Activated T-helper 1 cell treated with anti-CD3 and anti-CD28 coated beads, Interleukin-2, amount 50 U/mL, for 16 hours (primary cell): ENCODE results near the gene SFN.
"Not testable (repeated sequence)": the region's sequence is repeated elsewhere in the genome, so short reads cannot be mapped to it uniquely, and the experiment has no call there.

Source experiments
- DNase-seq, 2 donors: peaks; one replicate each; pipeline ENCODE4 v3.0.0-alpha.2; 2020; ENCODE audit warnings: low read depth in 1 of 2, low spot score in 1 of 2

The SFN gene

DNA sequence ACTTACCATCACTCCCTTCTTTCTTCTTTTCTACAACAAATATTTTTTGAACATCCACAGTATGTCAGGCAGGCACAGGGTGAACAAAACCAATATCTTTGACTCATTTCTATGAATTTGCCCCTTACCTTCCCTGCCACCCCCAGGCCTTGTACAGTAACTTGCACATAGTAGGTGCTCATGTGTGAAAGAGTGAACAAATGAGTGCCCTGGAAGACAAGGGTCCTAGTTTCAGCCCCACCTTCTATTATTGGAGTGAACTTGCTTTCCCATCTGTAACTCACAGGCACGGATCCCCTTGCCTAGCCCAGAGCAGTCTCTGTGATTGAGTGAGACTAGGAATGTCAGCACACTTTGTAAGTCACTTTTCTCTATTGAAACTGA lies 23.6 kb upstream of the SFN start:
- DNase-seq, result no peak

DNA sequence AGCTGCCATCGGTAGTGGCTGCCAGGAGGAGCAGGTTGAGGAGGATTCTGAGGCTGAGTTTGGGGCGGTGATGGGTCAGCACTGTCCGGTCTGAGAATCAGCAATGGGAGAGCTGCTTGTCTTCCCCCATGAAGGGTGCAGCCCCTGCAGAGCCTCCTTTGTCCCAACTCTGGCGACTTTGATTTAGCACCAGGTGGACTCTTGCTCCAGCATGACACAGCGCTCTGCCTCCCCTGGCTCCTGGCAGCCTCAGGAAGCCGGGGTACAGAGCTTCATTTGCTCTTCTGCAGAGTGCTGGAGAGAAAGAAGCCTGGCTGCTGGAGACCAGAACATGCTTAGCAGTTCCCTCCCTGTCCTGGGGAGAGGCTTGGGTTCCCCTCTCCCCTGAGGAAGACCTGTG lies 23.2 kb upstream of the SFN start:
- DNase-seq, result no peak

- no peak for DNase-seq
These were observed 18.3 kb upstream of the SFN start for GRCh38 chr1:26844424-26845196.

GRCh38 chr1:26847826-26848225 lies 15.1 kb upstream of the SFN start:
- DNase-seq, result not testable (repeated sequence)

DNA sequence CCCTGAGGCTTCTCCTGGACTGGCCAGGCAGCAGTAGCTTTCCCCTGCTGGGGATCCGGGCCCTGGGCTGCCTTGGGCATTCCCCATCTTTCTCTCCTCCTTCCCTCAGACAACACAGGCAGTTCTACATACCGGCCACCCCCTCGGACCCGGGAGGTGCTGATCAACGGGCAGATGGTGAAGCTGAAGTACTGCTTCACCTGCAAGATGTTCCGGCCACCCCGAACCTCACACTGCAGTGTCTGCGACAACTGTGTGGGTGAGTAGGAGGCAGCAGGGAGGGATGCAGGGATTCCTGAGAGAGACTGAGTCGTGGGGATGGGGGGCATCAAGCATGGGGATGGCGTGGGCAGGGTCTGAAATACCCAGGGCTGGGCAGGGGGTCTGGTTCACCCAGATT lies 14.4 kb upstream of the SFN start:
- DNase-seq, result no peak

DNA sequence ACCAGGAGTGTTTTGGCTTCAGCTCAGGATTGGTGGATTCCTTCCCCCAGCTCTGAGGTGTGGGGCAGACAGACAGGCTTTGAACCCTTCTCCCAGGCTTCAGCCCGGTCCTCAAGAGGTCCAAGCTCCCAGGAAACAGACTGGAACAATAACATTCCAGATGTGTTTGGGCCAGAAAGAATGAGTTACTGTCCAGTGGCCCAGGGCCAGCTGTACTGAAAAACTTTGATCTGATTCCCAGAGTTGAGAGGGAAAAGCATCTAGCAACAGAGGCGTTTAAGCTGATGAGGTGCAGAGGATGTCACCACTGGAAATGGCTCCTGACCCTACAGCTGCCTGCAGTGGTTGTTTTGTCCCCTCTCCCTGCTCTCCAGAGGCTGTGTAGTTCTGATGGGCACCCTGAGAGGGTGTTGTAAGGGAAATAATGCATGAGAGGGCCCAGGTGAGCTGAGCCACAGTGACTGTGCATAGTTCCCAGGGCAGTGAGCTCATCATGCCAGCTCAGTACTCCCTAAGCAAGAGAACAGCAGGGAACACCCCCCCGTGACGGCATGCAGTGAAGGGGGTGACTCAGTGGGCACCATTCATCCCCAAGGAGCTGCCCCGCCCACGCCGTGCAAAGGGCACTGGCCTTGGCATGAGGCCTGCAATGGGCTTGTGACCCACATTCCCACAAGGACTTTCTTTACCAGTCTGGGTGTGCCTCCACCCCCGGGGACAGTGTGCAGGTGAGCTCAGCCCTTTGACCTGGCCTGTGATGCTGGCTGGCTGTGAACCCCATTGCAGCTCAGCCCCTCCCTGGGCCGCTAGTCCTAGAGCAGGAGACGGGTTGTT lies 13.8 kb upstream of the SFN start:
- no peak for DNase-seq

GRCh38 chr1:26851106-26851684 lies 11.8 kb upstream of the SFN start:
- no peak for DNase-seq

GRCh38 chr1:26852701-26853100 lies 10.2 kb upstream of the SFN start:
- DNase-seq, result no peak

DNA sequence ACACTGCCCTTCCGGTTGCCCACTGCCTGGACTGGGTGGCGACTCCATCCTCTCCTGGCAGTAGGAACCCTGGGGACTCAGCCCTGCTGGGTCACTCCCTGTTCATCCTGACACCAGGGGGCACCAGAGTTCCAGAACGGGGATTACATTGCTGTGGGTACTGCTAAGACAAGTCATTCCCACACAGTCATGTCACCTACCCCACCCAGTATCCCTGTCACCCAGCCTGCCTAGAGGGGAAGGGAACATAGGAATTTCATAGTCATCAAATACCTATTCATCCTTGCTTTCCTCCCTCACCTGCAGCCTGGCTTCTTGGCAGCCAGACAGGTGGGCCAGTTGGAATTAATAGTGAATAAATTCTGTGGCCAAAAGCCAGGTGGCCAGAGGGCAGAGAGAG lies 9.8 kb upstream of the SFN start:
- DNase-seq, result peak; percentile 57 to 75

DNA sequence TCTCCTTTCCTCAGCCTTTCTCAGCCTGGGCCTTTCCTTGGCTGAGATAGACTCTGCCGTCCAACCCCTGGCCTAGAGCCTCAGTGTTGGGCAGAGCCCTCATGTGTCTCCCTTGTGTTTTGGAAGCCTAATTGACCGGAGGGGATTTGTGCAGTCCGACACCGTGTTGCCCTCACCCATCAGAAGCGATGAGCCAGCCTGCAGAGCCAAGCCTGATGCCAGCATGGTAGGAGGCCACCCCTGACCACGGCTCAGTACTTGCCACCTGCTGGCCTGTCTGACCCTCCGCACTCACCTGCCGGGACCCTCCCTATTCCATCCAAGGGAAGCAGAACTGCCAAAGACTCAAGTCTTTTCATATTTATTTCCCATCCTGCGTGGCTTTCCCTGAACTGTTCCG lies 9.3 kb upstream of the SFN start:
- no peak for DNase-seq

DNA sequence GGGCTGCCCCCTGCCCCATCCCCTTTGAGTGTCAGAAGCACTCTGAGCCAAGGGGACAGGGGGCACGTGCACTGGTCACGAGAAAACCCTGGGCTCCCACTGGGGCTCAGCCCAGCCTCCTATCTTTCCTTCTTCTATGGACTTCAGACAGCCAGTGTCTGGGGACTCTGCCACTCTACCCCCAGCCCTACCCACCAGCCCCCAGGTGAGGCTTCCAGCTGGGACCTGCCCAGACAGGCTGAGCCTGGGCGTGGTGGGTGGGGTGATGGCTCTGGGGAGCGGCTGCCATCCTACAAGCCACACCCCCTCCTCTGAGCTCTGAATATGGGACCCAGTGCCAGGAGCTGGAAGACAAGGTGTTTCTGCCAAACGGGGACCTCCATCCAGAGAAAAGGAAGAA lies 8.0 kb upstream of the SFN start:
- DNase-seq, result no peak

DNA sequence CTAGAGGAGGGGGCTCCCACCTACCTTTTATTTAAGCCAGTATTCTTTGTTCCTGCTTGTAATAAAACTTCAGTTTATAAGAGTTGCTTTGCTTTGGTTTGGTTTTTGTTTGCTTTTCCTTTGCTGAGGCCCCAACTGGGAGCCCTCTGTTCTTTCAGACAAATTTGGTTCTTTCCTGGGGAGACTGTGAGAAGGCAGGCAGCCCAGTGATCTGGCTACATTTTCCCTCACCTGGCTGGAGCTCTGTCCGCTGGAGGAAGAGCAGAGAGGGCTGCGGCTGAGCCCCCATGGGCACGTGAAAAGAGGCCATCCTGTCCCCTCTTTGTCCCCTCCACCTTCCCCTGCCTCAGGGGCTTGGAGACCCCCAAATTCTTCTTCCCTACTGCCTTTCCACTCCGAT lies 7.3 kb upstream of the SFN start:
- DNase-seq, result no peak

- no peak for DNase-seq
These were observed 6.8 kb upstream of the SFN start for GRCh38 chr1:26856181-26856580.

DNA sequence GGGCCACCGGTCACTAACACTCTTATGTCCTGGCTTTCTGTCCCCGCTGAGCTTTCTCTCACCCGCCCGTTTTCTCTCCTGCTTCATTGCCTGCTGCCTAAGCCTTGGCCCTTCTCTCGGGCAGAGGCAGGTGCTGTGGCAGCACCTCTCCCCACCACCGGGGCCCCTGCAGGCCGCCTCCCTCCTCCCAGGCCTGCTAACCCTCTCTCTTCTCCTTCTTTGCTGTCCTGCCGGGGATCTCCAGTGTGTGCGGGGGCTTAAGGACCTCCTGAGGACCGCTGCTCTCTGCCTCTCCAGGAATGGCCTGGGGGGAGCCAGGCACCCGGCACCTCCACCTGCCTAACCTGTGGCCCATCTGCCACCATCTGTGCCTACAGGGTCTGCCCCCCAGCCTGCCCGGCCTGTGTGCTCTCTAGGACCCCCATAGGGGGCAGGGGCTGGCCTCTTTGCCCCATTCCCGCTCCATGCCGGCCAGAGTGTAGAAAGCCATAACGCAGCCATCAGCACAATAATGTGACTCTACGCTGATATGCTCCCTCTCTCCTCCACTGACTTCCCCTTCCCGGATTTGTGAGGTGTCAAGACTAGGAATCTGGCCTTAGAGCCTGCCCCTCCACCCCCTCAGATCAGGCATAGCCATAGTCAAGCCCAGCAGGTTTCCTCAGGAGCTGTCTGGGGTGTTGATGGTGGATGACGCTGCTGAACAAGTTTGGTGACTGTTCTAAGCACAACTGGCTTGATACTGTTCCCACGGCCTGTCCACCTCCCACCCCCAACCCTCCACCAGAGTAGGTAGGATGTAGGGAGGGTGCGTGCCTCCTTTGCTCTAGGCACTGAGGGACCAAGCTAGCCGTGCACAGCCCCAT lies 6.1 kb upstream of the SFN start:
- DNase-seq, result no peak

DNA sequence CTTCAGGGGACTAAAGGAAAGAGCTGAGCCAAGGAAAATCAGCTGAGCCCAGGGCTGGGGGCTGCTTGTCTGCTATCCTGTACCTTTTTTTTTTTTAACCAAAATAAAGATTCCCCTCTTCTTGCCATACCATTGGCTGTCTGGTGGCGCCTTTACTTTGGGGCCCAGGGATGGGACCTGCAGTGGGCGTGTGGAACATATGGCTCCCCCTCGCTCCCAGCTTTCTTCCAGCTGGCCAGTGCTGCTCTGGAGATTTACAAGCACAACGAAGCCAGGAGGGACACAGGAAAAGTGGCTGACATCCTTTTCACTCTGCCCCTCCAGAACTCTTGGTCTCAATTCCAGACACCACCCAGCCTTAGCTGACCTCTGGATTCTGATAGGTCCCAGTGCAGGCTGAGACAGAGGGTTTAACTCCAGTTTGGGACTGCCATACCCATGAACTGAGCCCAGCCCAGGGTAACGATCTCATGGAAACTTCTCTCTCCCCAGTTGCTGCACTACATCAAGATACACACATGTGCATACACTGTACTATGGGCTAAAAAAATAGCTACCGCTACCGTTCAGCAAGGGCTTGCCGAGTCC lies 5.4 kb upstream of the SFN start:
- DNase-seq, result no peak

- DNase-seq, result no peak
These were observed 4.8 kb upstream of the SFN start for GRCh38 chr1:26858160-26858559.

DNA sequence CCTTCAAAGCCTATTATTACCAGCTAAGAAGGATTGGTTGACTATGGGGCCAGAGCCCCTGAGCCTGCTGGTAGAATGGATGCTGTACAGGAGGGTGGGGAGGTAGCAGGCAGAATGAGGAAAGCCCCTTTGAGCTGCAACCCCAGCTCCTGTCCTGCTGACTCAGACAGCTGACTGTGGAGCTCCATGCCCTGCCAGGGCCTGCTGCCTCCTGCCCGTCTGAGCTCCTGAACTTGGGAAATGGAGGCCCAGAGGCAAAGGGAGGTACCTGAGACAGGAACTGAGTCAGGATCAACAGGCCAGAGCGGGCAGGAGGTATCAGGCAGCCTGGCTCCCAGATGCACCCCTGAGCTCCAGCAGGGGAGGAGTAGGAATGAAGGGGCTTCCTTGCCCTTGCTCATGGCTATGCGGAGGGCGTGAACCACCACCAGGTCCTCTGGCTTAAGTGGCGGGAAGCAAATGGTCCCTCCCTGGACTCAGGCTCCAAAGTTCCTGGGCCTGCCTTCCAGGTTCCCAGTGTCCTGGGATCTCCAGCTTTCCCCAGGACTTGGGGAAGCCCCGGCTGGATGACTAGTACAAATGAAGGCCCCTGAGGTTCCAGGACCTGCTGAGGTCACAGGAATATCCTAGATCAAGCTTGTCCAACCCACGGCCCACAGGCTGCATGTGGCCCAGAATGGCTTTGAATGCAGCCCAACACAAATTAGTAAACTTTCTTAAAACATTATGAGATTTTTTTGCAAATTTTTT lies 3.9 kb upstream of the SFN start:
- no peak for DNase-seq

DNA sequence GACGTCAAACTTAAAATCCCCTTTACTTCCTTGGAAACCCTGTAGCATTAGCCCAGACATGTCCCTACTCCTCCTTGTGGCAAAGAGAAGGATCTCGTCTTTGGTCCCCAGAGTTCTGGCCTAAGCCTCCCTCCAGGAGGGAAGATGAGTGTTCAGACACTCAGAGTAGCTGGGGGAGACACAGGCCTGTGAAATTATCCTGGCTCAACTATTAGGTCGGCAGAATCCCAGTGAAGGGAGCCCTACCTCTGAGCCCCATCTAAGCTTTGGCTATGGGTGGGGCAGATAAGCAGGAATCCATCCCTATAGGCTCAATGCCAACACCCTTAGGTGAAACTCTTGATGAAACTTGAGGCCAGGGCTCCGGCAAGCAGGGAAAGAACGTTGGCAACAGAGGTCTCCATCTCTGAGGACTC lies 1.7 kb upstream of the SFN start:
- no peak for DNase-seq

DNA sequence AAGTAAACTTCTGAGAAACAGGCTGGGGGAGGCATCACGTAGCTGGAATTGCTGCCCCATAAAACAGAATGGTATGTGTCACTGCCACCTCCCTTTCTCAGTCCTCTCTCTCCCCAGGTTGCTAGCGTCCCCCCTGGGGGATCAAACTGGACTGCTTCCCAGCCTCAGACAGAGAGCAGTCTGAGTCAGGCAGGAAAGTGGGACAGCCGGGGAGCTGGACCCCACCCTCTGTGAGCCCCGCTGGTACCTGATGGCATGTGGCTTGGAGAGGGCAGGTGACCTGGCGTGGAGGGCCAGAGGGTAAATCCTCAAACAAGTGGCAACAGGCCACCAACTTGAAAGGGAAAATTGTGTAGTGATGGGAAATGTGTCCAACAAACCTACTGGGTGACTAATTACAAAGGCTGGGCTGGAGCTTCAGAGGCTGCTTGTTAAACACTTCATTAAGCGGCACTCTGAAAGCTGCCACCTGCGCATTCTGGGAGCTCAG lies 1.0 kb upstream of the SFN start:
- no peak for DNase-seq

DNA sequence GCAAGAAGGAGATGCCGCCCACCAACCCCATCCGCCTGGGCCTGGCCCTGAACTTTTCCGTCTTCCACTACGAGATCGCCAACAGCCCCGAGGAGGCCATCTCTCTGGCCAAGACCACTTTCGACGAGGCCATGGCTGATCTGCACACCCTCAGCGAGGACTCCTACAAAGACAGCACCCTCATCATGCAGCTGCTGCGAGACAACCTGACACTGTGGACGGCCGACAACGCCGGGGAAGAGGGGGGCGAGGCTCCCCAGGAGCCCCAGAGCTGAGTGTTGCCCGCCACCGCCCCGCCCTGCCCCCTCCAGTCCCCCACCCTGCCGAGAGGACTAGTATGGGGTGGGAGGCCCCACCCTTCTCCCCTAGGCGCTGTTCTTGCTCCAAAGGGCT lies 732 bp downstream of the SFN start:
- DNase-seq, result no peak
